Tongue (tissue), 2 donors: ENCODE results near the gene PIK3R6. TPM values are rescaled to one million over a fixed set of nuclear protein-coding genes. Genes with fewer than 3 reads are reported as not detected.

Experiments
- DNase-seq: peaks from one replicate; pipeline ENCODE4 v3.0.0-alpha.2; 2015
- total RNA-seq: library from RNA; depleted of rRNA; stranded (reverse); fragments of >200 nt; gene quantifications from one replicate; pipeline ENCODE4 v1.2.3, GENCODE V29; 2014

Gene PIK3R6
- total RNA-seq, 1 donor from 2014 or later: 1.6 TPM

DNA sequence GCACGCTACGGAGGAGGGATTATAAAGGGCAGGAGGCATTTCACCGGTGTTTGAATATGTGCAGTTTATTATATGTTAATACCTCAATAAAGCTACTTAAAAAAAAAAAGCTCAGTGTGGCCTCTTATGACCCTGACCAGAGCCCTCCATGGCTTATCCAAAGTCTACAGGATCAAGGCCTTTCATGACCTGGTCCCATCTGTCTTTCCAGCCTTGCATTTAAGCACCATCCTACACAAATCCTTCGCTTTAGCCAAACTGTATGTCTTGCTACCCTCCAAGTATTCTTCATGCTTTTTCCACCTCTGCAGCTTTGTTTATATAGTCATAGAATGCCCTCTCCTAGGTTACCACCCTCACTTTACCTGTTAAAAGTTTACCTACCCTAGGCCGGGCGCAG lies 74.8 kb downstream of the PIK3R6 start:
- no peak for DNase-seq

DNA sequence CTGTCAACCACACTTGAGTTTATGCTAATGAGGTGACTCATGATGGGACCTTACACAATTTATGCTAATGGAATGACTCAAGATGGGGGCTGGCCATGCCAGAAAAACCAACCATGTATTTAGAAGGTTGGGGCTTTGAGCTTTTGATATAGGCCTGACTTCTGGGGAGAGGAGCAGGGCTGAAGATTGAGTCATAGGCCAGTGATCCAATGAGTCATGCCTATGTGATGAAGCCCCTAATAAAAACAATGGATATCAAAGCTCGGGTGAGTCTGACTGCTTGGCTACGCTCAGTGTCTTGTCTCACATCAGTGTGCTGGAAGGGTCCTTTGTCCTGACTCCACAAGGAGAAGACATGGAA lies 75.6 kb downstream of the PIK3R6 start:
- DNase-seq: no peak

DNA sequence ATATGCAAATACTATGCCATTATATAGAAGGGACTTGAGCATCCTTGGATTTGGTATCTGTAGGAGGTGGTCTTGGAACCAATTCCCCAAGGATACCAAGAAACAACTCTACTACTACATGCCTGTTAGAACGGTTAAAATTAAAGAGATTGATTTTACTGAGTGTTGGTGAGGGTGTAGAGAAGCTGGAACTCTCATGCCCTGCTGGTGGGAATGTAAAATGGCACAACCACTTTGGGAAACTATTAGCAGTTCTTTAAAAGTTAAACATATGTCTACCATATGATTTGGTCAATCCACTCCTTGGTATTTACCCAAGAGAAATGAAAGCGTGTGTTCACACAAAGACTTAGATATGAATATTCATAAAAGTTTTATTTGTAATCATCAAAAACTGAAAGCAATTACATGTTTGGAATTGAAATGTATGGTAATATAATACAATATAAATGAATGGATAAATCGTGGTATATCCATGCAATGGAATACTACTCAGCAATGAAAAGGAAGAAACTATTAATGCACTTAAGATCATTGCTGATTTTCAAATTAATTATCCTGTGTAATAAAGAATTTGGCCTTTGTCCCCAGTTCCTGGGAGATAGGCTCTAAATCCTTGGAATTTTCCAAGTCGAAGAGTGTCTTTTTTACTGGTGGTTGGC lies 76.1 kb downstream of the PIK3R6 start:
- DNase-seq: no peak

DNA sequence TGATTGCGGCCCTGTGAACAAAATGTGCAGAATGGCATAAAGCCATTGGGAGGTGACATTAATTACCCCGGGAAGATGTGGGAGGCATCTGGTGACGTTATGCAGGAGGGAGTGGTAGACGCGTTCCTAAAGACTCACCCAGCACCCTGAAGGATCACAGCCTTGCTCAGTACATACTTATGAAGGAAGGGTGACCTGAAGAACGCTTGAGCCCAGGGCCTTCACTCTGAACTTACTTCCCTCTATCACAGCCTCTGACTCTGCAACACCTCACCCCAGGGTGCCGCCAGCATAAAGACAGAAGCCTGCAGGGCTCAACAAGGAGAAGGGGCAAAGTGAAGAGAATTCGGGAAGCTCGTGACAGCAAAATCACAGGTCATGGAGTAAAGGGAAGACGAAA lies 77.7 kb downstream of the PIK3R6 start:
- DNase-seq: no peak

DNA sequence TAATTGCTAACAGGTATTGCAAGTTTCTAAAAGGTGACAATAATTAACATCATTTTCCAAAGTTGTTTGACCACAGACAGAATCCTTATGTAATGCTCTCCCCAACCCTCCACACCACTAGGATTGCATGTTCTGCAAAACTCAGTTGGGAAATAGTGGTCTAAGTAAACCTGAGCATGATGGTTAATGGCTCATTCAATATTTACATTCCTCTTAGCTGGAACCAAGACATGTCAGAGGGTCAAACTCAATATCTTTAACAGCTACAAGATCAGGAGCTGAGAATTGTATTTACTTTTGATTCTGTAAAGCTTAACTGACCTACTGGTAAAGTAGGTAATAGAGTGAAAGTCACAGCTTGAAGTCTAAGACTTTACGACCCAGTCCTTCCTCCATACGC lies 78.5 kb downstream of the PIK3R6 start:
- no peak for DNase-seq

DNA sequence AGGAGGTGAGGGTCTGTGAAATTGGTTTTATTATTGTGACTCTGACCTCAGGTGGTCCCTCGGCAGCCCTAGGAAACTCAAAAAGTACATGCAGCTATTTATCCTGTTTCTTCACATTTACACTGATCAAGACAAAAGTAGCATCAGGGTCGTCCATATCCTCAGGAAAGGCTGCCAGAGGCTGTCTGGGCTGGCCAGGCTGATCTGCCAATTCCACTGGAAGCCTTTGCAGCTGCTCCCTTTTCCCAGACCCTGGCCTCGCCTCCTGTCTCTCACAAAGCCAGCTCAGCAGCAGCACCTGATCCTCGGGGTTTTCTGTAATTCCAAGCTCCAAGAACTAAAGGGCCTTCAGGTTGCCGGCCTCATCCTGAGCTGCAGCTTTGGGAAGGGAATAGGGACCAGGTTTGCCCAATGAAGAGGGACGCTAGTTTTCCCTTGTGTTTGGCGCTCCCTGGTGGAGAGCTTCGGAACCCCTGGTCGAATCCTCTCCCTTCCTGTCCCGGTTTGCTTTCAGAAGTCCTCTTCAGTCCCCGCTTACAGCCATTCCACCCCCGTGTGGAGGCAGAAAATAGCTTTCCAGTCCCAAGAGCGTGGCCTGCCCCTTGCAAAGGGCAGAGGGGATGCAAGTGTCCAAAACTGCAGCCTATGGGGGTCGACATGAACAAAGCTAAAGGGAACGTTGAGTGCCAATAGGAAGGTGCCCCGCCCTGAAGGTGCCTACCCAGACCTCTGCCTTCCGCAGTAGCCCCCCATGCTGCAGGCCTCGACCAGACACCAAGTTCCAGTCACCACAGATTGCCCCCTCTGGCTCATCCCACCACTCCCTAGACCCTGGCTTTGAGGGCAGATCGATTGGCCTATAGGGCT lies 81.7 kb downstream of the PIK3R6 start:
- DNase-seq: peak; percentile 85

DNA sequence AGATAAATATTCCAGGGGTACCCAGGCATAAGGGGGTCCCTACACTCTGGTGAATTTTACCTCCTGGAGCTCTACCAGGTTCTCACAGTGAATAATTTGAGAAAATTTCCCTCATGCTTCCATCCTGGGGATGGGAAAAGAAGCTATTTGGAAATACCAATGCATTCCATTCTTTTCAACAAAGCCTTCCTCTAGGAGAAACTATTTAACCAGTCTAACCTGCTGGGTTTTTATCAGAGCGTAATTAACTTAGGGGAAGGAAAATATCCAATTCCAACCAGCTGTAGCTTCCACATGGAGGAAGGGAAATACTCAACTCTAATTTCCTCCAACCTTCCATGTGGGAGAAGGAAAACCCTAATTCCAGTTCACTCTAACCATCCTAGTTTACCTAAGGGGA lies 85.3 kb downstream of the PIK3R6 start:
- no peak for DNase-seq

DNA sequence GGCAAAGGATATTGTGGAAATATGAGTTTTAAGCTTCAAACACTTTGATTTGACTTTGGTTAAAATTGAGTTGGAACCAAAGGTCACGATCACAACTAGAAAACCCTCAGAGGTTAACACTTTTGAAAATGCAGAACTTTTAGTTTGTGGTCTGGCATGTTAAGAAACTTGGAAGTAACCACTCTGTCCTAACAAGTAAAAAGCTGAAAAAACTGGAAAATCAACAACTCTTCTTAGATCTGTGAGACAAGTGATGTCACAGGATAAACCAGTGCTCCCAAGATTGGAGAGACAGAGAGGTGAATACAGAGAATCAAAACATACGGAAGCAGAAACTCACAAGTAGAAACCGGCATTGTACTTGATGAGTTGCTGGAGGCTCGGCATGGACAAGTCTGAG lies 85.7 kb downstream of the PIK3R6 start:
- DNase-seq: no peak

DNA sequence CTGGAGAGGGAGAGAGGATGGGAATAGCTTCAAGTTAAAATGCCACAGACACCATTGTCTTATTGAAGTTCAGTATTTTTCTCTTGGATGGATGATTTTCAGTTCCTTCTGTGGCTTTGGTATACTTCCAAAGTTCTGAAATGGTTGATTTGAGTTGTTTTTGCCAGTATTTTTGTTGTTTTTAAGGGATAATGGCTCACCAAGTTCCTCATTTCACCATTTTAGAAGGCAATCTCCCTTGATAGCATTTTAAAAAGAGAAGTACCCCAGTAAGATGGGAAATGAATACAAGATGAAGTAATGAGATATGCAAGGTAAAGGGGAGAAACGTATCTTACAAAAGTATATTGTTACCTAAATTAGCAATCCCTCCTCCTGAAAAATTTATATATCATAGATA lies 90.6 kb downstream of the PIK3R6 start:
- DNase-seq: no peak

DNA sequence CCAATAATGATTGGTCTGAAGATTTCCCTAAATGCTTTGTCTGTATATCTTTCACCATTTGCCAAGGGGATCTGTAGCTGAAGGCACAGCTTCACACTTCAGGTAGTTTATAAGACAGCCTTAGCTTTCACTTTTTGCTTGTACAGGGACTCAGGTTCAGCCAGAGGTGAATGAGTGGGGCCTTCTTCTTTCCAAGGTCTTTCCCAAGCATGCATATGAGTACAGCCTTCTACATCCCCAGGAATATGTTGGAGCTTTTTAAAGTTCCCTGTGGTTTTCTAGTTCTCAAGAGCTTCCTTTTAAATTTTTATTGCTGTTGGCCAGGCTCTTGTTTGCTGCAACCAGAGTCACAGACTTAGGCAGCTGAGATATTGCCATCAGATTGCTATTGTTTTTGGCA lies 91.2 kb downstream of the PIK3R6 start:
- no peak for DNase-seq

DNA sequence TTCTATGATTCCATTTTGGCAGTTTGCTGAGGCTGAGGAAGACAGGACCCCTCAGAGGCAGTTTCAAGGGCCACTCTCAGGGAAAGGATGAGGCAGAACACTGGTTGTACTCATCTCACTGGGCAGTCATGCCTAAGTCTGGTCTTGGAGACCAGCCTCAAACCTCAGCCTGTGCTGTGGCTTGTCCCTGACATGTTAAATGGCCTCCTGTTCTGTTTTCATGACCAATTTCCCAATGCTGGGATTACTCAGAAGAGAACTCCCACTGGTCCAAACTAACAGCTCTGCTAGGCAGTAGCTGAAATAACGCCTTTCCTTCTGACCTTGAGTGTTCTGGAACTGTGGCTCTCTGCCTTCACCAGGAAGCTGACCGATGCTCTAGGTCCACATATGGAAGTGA lies 100.7 kb downstream of the PIK3R6 start:
- DNase-seq: no peak

DNA sequence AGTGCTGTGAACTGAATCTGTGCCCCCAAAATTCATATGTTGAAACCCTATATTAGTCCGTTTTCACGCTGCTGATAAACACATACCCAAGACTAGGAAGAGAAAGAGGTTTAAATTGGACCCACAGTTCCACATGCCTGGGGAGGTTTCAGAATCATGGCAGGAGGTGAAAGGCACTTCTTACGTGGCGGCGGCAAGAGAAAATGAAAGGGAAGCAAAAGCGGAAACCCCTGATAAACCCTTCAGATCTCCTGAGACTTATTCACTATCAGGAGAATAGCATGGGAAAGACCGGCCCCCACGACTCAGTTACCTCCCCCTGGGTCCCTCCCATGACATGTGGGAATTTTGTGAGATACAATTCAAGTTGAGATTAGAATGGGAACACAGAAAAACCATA lies 105.5 kb downstream of the PIK3R6 start:
- DNase-seq: no peak

DNA sequence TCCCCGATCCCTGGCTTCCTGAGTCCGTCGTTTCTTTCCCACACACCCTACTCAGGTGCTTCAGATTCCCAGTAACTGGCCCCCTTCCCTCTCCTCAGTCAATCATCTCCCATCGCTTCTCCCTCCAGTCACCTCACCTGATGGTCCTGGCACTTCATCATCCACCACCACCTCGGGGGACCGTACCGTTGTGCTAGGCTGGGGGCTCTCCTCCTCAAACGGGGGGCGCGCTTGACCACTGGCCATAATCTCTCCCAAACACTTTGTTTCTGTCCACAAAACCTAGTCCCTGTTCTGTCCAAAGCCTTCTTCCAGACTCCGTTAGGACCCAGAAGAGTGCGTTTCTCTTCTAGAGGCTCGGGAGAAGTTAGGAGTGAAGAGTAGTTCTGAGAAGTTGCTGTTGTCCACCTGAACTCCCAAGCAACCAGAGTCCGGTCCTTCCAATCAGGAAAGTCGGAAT lies 109.3 kb downstream of the PIK3R6 start, which contains the start of gene SPDYE4:
Gene SPDYE4, minus strand, starts transcription at position 410 of the 460 bp plus-strand sequence. Its CDS starts 164 bp downstream, at position 246.
- DNase-seq: no peak

DNA sequence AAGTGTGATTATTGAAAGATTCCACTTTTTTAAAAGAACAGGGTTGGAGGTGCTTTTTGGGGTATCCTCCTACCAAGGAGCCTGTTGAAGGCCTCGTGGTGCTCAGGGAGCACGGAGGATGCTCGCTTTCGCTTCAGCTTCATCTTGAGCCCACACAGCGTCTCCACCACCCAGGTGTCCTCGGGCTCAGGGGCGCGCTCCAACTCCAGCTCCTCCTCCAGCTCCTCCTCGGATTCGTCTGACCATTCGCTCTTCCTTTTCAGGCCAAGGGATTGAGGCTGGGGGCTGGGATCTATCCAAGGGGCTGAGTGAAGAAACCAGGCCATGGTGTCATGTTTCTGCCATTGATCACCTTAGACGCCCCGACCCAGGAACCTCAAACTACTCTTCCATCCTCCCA lies 110.3 kb downstream of the PIK3R6 start:
- no peak for DNase-seq

DNA sequence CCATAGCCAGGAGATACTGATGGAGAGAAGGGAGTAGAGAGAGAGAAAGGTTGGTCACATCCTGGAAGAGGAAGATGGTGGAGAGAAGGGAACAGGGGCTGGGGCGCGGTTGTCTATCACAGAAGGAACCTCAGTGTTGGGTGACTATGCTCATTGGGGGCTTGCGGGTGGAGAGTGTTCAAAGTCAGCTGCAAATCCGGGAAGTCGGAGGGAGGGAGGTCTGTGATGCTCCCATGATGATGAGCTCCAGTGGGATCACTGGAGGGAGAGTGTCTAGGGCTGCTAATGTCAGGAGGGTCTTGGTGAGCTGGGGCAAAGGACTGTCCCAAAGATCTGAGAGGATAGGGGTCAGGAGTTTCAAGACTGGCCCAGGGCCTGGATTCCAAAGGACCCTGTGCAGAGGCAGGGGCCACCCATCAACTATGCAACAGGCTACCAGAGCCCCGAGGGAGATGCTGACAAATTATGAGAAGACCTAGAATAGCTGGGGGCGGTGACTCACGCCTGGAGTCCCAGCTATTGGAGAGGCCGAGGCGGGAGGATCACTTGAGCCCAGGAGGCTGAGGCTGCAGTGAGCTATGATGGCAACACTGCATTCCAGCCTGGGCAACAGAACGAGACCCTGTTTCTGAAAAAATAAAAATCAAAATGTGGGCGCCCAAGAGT lies 111.8 kb downstream of the PIK3R6 start:
- no peak for DNase-seq

DNA sequence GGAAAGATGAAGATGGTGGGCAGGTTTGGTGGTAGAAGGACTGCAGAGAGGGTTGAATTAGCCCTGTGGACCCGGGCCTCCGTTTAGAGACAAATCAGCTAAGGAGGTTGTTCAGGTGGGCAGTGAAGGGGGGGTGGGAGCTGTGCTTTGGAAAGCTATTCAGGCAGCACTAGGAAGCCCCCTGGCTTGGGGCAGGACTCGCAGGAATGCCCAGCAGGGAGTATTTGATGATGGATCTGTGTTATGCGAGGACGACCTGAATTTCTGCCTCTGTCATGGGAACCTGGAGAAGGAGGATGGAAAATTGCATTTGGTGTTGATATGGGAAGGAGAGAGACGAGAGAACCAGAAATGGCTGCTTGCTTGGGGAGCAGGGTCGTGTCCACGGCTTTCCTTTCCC lies 112.6 kb downstream of the PIK3R6 start:
- DNase-seq: no peak

DNA sequence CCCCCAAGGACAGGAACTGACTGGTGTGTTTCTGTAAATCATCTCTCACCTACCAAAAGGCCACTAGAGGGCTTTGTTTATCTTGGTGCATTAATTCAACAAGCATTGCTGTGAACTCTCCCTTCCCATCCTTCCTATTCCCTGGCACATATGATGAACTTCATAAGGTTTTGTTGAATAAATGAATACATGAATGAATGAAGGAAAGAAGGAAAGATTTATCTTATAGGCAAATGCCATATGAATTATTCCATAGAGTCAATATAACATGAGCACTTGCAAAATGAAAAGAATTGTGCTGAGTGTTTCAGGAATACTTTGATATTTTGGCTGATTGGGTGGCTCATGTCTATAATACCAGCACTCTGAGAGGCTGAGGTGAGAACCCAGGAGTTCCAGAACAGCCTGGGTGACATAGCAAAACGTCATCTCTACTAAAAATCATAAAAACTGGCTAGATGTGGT lies 113.5 kb downstream of the PIK3R6 start:
- DNase-seq: no peak

DNA sequence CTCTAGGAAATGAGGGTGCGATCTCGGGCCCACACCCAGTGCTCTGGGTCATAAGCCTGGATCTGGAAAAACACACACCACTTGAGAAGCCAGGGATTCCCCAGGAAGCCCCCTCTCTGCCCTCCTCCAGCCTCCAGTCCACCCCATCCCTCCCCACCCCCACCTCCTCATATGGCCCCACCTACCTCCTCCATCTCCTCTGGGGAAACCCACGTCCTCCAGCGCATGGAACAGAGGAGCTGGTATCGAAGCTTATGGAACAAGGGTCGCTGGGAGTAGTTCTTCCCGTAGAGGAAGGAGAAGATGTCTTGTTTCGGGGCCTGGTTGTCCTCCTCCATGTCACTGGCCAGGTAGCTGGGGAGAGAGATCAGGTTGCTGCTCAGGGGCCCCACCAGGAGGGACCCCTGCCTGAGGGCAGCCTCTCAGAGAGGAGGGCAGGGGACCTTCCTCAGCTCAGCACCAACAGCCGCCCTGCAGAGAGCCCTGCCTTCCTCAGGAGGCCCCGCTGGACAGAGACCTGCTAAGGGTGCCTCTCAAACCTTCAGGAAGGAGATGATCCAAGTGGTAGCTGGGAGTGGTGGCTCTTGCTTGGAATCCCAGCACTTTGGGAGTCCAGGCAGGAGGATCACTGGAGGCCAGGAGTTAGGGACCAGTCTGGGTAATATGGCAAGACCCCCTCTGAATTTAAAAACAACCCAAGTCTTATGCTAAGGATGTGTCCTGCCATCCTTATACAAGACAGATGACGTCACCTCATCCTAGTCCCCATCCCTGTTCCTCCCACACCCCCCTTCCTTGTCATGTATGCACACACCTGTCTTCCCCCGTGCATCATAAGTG lies 114.1 kb downstream of the PIK3R6 start:
- DNase-seq: no peak
